ENCODE data around the gene PDE4D.

PDE4D gene

DNA sequence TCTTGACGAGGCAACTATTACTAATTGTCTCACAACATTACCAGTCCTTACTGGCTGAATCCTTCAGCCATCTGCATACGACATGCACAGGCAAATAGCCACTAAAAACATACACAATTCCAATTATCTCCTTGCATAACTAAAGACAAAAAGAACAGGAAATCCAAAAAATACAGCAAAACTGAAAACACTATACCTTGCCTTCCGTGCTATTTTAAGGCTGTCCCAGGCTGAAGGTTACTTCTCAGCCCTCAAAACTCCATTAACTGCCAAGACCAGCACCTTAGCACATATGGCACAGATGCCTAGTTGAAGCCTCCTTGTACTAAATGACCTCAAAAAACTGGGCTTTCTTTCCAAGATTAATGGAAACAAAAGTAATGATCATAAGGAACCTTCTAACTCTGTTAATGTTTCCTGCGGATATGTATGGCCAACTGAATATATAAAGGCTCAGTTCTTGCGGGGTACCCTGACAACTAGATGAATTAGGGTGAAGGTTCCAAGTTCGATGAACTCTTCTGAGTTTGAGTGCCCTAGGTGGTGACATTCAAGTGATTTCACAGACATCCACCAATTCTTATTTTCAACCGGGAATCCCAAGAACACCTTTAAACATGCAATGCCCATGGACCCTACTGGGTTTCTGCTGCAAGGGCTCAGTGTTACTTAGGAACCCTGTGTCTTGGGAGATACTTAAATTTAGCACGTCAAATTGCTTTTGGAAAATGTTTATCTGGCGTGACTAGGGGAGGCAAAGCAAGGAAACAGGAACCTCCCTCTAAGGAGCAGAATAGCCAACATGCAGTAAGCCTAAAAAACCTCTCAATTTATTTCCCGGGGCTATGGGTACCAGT is 855.4 kb downstream of the PDE4D start:
- no peak for DNase-seq (ENCODE audit: low read depth)

DNA sequence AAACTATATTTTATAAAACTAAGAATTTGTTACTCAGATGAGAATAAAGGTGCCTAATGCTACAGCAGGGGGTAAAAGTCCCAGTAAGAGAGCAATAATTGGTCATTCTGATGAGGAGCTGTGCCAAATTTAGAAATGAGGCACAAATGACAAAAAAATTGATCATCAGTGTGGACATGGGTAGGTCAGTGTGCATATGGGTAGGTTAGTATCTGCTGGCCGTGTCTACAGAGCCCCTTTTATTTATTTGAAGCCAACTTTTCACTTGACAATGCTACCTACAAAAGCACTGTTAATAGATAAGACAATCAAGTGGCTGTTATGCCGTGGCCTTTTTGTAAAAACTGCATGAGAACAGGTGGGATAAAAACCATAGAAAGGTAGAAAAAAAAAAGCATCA is 856.1 kb downstream of the PDE4D start:
- DNase-seq (ENCODE audit: low read depth), result no peak

DNA sequence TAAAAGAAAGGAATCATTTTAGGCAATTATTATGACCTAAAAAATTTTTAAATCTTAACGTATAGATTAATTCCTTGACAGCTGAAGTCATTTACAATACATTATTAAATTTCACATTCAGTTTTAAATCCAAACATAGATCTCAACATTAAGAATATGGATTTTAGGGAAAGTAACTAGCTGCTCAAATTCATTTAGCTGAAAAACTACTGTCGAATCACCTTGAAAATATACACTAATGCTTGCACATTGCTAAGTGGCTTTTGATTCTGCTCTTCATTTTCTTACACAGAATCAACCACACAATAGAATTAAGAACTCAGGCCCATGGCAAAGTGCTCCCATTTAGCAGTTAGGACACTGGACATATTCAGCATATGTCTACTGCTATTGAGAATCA is 856.5 kb downstream of the PDE4D start:
- DNase-seq (ENCODE audit: low read depth), result no peak

DNA sequence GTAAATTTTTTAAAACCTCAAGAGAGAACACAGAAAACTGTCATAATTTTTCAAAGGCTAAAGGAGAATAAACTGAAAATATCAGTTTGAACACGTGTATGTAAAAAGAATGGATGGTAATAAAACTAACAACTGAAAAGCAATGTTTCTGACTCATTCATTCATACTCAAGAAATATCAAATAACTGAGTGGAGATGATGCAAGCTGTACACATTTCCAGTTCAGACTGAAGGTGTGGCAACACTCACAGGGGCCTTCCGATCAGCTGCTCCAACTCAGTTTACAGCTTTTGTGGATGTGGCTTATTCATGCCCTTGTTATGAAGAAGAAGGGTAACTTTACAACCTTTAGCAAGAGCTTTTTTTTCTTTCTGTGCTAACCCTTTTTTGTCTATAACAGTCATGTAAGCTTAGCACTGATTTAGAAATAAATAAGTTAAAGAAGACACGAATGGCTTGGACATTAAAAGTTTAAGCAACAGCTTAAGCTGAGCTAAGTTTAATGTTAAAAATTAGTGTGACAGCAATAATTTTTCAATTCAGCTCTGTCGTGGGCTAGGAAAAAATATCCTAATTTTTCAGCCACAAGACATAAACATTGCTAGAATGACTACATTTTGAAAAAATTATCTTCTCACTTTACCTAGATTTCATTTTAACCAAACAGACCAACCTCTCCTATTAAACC is 857.1 kb downstream of the PDE4D start:
- DNase-seq (ENCODE audit: low read depth), result peak; percentile 30

DNA sequence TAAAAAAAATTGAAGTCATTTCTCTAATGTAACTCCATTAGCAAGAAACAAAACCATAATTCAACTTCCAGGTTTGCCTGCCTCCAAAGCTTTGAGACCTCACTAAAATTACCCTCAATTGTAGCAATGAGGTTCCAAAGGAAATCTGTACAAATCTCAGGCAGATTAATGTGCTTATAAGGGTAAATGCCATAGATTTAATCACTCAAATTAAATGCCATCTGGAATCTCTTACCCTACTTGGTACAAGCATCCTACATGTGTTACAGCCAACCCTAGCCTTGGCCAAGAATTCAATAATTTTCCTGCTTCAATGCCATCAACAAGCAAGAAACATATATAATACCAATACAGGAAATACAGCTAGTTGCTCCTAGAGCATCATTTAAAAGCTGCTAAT is 857.8 kb downstream of the PDE4D start:
- no peak for DNase-seq (ENCODE audit: low read depth)

DNA sequence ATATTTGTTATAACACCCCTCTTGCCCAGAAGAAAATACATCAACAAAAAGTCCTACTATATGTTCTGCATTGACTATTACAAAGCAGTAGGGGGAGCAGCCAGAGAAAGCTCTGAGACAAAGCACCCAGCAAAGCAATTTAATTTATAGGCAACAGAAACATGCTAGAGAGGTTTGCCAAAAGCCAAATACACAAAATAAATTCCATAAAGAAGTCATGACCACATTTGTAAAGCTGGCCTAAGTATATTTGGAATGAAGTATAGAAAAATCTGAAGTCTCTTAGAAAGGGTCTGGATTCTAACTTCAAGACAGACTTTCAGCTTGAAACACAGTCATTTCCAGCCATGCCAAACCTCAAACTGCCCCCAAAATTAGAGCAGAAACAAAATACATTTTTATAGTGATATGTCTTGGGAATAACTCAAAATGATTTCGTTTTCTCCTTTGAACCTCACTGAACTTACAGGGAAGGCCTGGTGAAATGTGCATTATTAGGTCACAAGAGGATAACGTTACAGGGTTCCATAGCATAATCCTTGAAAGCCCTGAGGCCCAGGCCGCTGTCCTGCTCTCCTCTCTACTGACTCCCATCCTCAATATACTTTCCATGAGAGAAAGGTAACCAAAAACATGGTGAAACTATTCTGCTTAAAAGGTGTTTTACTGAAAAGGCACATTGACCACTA is 858.9 kb downstream of the PDE4D start:
- no peak for DNase-seq (ENCODE audit: low read depth)

DNA sequence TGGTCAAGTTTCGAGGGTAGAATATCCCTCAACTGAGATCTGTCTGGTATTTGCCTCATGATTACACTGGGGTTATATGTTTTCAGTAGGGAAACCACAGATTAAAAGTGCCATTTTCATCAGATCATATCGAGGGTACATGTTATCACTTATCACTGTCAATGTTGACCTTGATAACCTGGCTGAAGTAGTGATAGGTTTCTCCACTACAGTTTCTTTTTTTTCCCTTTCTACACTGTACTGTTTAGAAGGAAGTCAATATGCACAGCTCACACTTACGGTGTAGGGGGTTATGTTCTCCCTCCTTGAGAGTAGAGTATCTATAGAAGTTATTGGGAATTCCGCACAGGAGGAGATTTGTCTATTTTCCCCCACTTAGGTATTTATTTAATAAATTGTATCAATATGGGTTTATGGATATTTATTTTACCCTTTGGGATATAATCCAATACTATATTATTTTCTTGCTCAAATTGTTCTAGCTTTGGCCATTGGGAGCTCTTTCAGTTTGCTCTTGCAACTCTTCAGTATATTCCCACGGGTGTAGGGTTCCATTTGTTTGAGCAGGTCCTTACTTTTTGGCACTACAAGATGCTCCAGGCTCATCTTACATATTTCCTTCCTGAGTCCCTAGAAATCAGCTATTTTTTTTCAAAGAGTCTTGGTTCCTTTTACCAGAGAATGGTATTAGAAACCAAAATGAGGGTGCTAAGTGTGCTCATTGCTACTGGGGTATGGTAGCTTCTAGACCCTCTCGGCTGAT is 866.2 kb downstream of the PDE4D start:
- DNase-seq (ENCODE audit: low read depth), result no peak

DNA sequence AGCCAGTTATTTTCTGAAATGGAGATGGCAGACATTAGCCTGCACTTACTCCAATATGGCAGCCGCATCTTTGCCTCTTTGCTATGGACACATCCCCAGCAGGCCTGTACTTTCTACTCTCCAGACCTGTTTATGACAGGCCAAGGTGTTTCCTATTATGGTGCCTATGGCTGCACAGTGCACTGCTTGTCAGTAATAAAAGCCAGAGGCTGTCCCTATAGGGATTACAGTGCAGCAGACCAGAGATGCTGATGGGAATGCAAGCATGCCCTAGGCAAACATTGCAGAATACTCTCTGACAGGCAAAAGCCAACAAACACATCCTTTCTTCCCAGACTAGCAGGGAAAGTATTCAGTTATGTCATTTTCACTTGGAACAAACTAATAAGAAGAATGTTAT is 867.8 kb downstream of the PDE4D start:
- no peak for DNase-seq (ENCODE audit: low read depth)

DNA sequence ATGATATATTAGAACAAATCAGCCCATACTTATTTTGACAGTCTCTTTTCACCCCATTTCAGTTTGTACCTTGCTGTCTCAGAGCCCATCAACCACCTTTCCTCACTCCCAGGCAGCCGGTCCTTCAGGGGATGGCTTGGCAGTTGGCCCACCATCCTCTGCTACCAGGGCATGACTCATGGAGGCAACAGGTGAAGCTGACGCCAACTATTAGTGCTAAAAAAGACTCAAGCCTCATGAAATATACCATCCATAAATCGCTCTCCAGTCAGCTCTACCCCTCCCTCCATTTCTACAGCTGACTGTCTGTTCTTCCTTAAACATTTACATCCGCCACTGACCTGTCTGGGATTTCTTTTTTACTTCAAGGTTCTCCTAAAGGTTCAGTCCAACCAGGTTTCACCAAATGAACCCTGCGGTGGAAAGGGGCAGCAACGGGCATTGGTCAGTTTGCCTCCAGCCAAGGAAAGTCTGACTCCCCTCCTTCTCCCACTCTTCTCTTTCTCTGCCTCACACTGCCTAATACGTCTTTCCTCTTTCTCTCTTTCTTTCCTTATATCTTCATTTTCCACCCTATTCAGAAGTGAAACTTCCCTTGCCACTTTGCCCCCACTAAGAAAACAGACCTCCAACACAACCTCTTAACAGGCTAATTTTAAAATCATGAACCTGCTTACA is 871.5 kb downstream of the PDE4D start:
- DNase-seq (ENCODE audit: low read depth), result no peak

DNA sequence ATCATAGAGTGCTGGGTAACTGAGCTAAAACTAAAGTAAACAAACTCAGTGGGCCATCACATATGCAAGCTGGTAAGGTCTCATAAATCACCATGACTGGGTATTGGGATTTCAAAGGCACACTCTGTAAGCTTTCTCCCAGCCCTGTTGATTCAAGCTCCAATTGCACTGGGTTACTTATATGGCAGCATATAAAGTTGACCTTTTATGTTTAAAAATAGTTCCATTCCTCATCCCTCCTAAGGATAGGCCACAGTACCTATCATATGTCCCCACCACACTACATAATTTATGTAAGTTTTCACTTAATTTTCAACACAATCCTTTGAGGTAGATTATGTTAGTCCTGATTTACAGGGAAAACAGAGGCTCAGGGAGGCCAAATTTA is 872.2 kb downstream of the PDE4D start:
- no peak for DNase-seq (ENCODE audit: low read depth)

DNA sequence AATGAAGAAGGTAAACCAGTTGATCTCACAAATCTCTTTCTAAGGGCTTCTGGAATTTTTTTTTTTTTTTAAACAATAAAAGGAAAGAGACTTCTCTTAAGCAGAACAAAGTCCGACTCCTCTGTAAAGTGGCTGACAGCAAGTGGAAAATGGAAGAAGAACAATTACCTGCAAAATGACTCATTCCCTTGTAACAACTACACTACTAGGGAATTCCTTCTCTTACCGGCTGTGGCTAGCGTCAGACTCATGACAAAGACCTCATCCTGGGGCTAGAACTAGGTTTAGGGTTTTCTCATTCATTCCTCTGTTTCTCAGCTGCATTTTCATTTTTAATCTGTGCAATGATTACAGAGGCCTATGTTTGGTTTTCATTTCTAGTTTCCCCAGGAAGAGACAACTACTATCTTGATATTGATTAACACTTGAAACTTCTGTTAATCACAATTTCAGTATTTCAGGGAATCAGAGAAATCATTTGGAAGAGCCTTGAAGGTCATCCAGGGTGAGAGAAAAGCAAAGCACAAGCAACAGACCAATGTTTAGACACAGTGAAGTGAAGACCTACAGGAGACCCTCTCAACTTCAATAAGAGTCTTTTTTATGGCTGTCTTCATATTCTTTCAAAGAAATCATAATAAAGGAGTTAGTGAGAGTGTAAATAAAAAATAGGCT is 872.8 kb downstream of the PDE4D start:
- DNase-seq (ENCODE audit: low read depth), result no peak

DNA sequence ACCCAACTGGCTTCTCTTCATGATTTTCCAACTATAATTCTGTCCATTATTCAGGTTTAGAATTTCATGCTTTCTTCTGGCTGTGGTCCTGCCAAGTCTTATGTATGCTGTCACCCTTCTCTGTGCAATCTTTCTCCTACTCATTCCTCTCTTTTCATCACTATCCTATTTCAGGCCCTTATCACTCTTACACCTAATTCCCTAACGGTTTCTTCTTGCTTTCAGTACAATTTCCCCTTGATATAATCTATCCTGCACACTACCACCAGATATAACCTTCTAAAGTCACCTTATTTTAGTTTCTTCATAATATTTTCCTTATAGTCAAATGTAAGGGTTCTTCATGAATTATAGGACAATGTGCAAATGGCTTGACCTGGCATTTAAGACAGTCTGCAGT is 874.4 kb downstream of the PDE4D start:
- DNase-seq (ENCODE audit: low read depth), result no peak

DNA sequence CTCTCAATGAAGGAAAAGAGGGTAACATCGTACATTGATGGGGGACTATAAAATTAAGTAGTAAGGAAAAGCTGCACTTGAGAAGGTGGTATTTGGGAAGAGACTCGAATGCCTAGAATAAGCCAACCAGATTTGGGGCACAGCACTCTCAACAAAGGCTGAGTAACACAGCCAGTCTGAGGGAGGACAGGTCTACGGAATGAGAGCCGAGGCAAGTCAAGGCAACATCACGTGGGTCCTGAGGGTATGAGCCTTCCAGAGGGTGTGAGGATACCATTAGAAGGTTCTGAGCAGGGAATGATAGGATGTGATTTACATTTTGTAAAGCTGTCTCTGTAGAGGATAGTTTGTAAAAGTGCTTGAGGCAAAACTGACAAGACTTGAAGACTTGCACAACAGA is 876.6 kb downstream of the PDE4D start:
- DNase-seq (ENCODE audit: low read depth), result no peak

DNA sequence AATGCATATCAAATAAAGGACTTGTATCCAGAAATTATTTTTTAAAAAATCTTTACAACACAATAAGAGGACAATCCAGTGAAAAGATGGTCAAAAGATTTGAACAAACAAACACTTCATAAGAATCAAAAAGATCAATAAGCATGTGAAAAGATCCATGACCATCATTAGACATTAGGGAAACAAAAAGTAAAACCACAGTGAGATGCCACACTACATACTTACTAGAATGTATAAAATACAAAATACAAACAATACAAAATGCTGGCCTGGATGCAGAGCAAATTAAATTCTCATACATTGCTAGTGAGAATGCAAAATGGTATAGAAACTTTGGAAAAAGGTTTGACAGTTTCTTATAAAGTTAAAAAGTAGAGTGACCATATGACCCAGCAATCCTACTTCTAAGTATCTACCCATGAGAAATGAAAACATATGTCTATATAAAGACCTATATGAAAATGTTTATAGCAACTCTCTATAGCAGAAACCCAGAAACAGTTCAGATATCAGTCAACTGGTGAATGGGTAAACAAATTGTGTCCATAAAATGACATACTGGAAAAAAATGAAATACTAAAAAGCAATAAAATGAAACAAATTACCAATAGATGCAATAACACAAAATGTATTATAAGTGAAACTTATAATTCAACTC is 884.6 kb downstream of the PDE4D start:
- no peak for DNase-seq (ENCODE audit: low read depth)

DNA sequence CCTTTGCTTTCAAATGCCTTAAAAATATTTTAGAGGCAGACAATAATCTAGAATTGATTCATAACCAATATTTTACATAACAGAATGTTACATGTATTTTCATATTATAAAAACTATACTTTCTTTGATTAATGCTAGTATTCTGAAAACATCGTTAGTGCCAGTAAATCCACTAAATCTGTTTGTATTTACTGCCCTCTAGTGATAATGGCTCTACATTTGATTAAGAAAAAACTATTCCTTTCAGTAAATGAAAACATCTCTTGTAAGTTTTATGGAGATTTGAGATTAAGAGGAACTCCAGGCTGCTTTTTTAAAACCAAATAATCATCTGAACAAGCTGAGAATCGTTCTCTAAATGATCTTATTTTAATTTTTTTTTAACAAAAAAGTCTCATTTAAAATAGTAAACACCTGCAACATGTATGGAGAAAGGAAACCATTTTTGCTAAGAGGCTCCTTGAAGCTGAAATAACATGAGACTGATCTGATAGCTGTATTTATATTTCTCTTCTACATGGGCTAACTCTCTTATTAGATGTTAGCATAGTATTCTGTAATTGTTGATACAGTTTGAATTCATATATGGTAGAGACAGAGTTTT is 886.0 kb downstream of the PDE4D start:
- no peak for DNase-seq (ENCODE audit: low read depth)

DNA sequence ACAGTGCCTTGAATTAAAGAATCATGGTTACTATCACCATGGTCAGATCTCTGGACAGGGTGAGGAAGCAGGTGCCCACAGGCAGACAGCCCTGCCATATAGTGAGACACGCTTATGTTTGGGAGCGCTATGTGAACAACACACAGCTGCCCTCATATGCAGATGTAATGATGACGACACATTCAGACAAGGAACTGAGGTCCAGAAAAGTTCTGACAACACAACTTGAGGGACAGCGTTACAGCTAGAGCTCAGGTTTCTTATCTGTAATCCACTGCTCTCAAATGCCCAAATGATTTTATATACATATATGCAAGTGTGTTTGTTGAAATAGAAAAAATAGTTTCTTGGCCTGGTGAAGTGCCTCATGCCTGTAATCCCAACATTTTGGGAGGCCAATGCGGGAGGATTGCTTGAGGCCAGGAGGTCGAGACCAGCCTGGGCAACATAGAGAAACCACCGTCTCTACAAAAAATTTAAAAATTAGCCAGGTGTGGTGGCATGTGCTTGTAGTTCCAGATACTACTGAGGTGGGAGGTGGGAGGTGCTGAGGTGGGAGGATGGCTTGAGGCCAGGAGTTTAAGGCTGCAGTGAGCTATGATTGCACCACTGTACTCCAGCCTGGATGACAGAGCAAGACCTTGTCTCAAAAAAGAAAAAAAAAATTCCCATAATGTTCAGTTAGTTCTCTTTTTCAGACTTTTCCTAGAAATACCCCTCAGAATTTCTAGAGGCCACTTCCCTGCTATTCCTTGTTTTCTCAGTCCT is 887.4 kb downstream of the PDE4D start:
- no peak for DNase-seq (ENCODE audit: low read depth)

DNA sequence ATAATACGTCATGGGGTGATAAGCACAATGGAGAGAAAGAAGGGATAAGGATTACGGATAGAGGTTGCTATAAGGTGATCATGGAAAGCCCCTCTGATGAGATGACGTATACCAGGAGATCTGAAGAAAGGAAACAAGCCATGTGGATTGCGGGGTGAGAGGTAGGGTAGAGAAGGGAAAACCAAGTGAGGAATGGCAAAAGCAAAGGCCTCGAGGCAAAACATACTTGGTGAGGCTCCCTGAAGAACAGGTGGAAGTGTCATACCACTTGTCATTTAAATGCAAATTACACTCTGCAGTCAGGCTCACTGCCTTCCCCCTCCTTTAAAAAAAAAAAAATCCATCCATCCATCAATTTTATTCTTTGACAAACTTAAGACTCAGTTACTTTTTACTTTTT is 889.9 kb downstream of the PDE4D start:
- DNase-seq (ENCODE audit: low read depth), result no peak

DNA sequence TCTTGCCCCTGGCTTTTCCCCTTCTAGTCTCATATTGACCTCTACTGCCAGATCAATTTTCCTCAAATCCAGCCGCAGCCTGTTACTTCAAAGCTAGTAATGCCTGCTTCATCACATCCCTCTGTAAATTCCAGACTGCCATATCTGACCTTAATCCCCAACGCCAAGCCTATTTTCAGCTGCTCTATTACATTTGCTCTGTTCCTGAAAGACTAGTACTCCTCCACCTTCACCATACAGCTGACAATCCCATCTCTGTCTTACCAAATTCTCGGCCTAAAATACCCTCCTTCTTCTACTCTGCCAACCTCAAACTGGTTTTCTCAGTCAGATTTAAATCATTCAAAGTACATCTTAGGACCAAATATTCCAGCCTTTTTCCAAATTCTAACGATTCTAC is 890.4 kb downstream of the PDE4D start:
- DNase-seq (ENCODE audit: low read depth), result no peak

DNA sequence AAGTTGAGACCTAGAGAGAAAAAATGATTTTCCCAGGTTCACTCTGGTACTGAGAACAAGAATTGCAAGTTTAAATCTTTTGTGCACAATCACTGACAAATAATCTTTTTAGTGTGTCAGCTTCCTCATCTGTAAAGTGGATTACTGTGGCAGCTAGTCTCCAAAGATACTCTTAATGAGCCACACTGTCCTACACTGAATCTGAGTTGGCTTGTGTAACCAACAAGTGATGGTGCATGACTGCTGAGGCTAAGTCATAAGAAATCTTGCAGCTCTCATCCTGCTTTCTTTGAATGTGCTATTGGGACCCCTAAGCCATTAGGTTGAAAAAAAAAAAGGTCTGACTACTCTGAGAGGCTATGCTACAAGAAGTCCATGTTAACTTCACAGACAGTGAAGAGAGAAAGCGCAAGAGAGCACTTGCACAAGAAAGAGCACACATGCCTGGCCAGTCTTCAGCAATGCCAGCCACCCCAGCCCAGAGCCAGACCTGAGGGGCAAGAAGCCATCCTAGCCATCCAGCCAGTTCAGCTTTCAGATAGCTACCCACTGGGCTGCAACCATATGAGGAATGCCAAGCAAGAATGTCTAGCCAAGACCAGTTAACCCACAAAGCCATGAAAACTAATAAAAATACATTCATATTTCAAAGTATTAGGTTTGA is 891.2 kb downstream of the PDE4D start:
- no peak for DNase-seq (ENCODE audit: low read depth)

Data from activated T-cell treated with anti-CD3 and anti-CD28 coated beads for 24 hours (primary cell).